SK-N-SH treated with all-trans-retinoic acid at 6 μM for 48 hours (cell line): ENCODE data around the gene MAP3K7CL.

ENCODE experiments used
- ATAC-seq: fragments of 200-7000 bp; cut with Tn5 transposase; 3 replicates; pipeline ENCODE4 v1.9.1; 2020; ENCODE audit warnings: mild to moderate bottlenecking, moderate library complexity
- ARNTL ChIP-seq: fragments of 450-650 bp; formaldehyde crosslinking; IDR thresholded peaks from 2 replicates; pipeline ENCODE4 v1.5.0; 2020; ENCODE audit warnings: low read depth, mild to moderate bottlenecking, moderate library complexity, borderline replicate concordance
- BACH2 ChIP-seq: fragments of 250-450 bp; sonication (Bioruptor Pico); IDR thresholded peaks from 2 replicates; pipeline ENCODE4 v1.9.0; 2021; ENCODE audit warnings: mild to moderate bottlenecking, borderline replicate concordance
- CSDC2 ChIP-seq: fragments of 250-450 bp; sonication (Bioruptor Pico); IDR thresholded peaks from 2 replicates; pipeline ENCODE4 v1.5.0; 2020; ENCODE audit warnings: mild to moderate bottlenecking, moderate library complexity
- ESRRG ChIP-seq: fragments of 250-450 bp; sonication (Bioruptor Pico); IDR thresholded peaks from 2 replicates; pipeline ENCODE4 v1.6.1; 2021; ENCODE audit warnings: mild to moderate bottlenecking
- GLIS3 ChIP-seq: fragments of 250-450 bp; sonication (Bioruptor Pico); IDR thresholded peaks from 2 replicates; pipeline ENCODE4 v1.5.0; 2020; ENCODE audit warnings: mild to moderate bottlenecking, moderate library complexity
- ISL1 ChIP-seq: fragments of 250-450 bp; sonication (Bioruptor Pico); IDR thresholded peaks from 2 replicates; pipeline ENCODE4 v2.1.2; 2022; ENCODE audit warnings: mild to moderate bottlenecking, moderate library complexity
- OSR1 ChIP-seq: fragments of 250-450 bp; sonication (Bioruptor Pico); IDR thresholded peaks from 2 replicates; pipeline ENCODE4 v1.8.0; 2022; ENCODE audit warnings: moderate library complexity, mild to moderate bottlenecking, inconsistent platforms
- RARB ChIP-seq: fragments of 250-450 bp; sonication (Bioruptor Pico); IDR thresholded peaks from 2 replicates; pipeline ENCODE4 v1.8.0; 2021; ENCODE audit warnings: mild to moderate bottlenecking, moderate library complexity
- SNAI2 ChIP-seq: fragments of 250-450 bp; sonication (Bioruptor Pico); IDR thresholded peaks from 2 replicates; pipeline ENCODE4 v1.5.0; 2020; ENCODE audit warnings: mild to moderate bottlenecking, moderate library complexity
- TCF4 ChIP-seq: fragments of 250-450 bp; sonication (Bioruptor Pico); IDR thresholded peaks from 2 replicates; pipeline ENCODE4 v1.8.0; 2021; ENCODE audit warnings: mild to moderate bottlenecking, moderate library complexity, borderline replicate concordance
- TOX ChIP-seq: fragments of 250-450 bp; sonication (Bioruptor Pico); IDR thresholded peaks from 2 replicates; pipeline ENCODE4 v1.8.0; 2021; ENCODE audit warnings: mild to moderate bottlenecking, moderate library complexity, borderline replicate concordance
- ZFP3 ChIP-seq: fragments of 250-450 bp; sonication (Bioruptor Pico); IDR thresholded peaks from 2 replicates; pipeline ENCODE4 v1.5.0; 2020; ENCODE audit warnings: mild to moderate bottlenecking, moderate library complexity
- ZNF8 ChIP-seq: fragments of 450-650 bp; formaldehyde crosslinking; IDR thresholded peaks from 2 replicates; pipeline ENCODE4 v1.5.0; 2020; ENCODE audit warnings: mild to moderate bottlenecking, moderate library complexity
- TF ChIP-seq, protein P1 (sequence below): fragments of 250-450 bp; sonication (Bioruptor Pico); IDR thresholded peaks from 2 replicates; pipeline ENCODE4 v1.8.0; 2021; ENCODE audit warnings: low read depth, mild to moderate bottlenecking, moderate library complexity, borderline replicate concordance
- TF ChIP-seq, protein P2 (sequence below): fragments of 250-450 bp; sonication (Bioruptor Pico); IDR thresholded peaks from 2 replicates; pipeline ENCODE4 v1.5.1; 2020; ENCODE audit warnings: low read depth, mild to moderate bottlenecking, moderate library complexity
- TF ChIP-seq, protein P3 (sequence below): fragments of 250-450 bp; sonication (Bioruptor Pico); IDR thresholded peaks from 2 replicates; pipeline ENCODE4 v1.5.1; 2021; ENCODE audit warnings: mild to moderate bottlenecking, moderate library complexity
- TF ChIP-seq, protein P4 (sequence below): fragments of 250-450 bp; sonication (Bioruptor Pico); IDR thresholded peaks from 2 replicates; pipeline ENCODE4 v1.8.0; 2020; ENCODE audit warnings: mild to moderate bottlenecking, moderate library complexity, borderline replicate concordance
- TF ChIP-seq, protein P5 (sequence below): fragments of 250-450 bp; sonication (Bioruptor Pico); IDR thresholded peaks from 2 replicates; pipeline ENCODE4 v1.5.0; 2020; ENCODE audit warnings: mild to moderate bottlenecking, moderate library complexity

The MAP3K7CL gene

DNA sequence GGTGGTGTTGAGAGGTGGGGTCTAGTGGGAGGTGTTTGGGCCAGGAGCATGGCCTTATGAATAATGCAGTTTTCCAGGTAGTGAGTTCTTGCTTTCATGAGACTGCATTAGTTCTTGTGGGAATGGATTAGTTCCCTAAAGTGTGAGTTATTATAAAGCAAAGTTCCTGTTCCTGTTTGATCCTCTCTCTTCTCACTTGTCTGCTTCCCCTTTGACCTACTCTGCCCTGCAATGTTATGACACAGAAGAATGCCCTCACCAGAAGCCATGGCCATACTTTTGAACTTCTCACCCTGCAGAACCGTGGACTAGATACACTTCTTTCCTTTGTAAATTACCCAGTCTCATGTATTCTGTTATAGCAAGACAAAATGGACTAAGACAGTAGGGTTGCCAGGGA, 53.6 kb downstream of the MAP3K7CL start:
- no peak for TF ChIP-seq GLIS3 (CRISPR knock-in tag)
- no peak for TF ChIP-seq BACH2
- TF ChIP-seq RARB (CRISPR knock-in tag), result no peak
- TF ChIP-seq CSDC2 (CRISPR knock-in tag), result no peak
- no peak for TF ChIP-seq TOX (CRISPR knock-in tag)
- TF ChIP-seq ESRRG (CRISPR knock-in tag), result no peak
- TF ChIP-seq, protein P1, sequence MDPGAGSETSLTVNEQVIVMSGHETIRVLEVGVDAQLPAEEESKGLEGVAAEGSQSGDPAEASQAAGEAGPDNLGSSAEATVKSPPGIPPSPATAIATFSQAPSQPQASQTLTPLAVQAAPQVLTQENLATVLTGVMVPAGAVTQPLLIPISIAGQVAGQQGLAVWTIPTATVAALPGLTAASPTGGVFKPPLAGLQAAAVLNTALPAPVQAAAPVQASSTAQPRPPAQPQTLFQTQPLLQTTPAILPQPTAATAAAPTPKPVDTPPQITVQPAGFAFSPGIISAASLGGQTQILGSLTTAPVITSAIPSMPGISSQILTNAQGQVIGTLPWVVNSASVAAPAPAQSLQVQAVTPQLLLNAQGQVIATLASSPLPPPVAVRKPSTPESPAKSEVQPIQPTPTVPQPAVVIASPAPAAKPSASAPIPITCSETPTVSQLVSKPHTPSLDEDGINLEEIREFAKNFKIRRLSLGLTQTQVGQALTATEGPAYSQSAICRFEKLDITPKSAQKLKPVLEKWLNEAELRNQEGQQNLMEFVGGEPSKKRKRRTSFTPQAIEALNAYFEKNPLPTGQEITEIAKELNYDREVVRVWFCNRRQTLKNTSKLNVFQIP (CRISPR knock-in tag), result no peak
- TF ChIP-seq ZNF8 (CRISPR knock-in tag), result no peak
- TF ChIP-seq OSR1, result no peak
- no peak for TF ChIP-seq SNAI2 (CRISPR knock-in tag)
- TF ChIP-seq ISL1 (CRISPR knock-in tag), result no peak
- TF ChIP-seq, protein P2, sequence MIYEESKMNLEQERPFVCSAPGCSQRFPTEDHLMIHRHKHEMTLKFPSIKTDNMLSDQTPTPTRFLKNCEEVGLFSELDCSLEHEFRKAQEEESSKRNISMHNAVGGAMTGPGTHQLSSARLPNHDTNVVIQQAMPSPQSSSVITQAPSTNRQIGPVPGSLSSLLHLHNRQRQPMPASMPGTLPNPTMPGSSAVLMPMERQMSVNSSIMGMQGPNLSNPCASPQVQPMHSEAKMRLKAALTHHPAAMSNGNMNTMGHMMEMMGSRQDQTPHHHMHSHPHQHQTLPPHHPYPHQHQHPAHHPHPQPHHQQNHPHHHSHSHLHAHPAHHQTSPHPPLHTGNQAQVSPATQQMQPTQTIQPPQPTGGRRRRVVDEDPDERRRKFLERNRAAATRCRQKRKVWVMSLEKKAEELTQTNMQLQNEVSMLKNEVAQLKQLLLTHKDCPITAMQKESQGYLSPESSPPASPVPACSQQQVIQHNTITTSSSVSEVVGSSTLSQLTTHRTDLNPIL (CRISPR knock-in tag), result no peak
- TF ChIP-seq, protein P3, sequence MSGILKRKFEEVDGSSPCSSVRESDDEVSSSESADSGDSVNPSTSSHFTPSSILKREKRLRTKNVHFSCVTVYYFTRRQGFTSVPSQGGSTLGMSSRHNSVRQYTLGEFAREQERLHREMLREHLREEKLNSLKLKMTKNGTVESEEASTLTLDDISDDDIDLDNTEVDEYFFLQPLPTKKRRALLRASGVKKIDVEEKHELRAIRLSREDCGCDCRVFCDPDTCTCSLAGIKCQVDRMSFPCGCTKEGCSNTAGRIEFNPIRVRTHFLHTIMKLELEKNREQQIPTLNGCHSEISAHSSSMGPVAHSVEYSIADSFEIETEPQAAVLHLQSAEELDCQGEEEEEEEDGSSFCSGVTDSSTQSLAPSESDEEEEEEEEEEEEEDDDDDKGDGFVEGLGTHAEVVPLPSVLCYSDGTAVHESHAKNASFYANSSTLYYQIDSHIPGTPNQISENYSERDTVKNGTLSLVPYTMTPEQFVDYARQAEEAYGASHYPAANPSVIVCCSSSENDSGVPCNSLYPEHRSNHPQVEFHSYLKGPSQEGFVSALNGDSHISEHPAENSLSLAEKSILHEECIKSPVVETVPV, result no peak
- TF ChIP-seq, protein P4, sequence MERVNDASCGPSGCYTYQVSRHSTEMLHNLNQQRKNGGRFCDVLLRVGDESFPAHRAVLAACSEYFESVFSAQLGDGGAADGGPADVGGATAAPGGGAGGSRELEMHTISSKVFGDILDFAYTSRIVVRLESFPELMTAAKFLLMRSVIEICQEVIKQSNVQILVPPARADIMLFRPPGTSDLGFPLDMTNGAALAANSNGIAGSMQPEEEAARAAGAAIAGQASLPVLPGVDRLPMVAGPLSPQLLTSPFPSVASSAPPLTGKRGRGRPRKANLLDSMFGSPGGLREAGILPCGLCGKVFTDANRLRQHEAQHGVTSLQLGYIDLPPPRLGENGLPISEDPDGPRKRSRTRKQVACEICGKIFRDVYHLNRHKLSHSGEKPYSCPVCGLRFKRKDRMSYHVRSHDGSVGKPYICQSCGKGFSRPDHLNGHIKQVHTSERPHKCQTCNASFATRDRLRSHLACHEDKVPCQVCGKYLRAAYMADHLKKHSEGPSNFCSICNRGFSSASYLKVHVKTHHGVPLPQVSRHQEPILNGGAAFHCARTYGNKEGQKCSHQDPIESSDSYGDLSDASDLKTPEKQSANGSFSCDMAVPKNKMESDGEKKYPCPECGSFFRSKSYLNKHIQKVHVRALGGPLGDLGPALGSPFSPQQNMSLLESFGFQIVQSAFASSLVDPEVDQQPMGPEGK (CRISPR knock-in tag), result no peak
- TF ChIP-seq ZFP3 (CRISPR knock-in tag), result no peak
- TF ChIP-seq, all 23 proteins: peak for 0
- no peak for ATAC-seq

DNA sequence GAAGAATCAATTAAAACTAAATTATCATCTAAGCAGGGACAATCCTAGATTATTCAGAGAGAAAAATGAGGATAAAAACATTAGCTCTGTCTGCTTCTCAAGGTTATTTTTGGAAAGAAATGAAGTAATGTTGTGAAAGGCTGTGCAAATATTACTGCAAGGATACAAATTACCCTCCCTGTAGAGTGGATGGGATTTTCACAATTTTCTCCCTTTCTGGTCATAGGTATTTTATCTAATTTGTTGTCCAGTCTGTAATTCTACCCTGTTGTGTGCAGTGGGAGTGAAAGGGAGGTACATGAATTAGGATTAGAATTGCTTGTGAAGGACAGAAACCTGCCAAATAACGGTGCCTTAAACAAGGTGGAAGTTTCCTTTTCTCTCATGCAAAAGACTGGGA, 54.7 kb downstream of the MAP3K7CL start:
- no peak for ATAC-seq
- TF ChIP-seq BACH2 (no peak), ARNTL (CRISPR knock-in tag) (no peak), ISL1 (CRISPR knock-in tag) (no peak), TOX (CRISPR knock-in tag) (no peak), GLIS3 (CRISPR knock-in tag) (no peak)
- TF ChIP-seq, protein P4 (CRISPR knock-in tag), result no peak
- TF ChIP-seq, protein P5, sequence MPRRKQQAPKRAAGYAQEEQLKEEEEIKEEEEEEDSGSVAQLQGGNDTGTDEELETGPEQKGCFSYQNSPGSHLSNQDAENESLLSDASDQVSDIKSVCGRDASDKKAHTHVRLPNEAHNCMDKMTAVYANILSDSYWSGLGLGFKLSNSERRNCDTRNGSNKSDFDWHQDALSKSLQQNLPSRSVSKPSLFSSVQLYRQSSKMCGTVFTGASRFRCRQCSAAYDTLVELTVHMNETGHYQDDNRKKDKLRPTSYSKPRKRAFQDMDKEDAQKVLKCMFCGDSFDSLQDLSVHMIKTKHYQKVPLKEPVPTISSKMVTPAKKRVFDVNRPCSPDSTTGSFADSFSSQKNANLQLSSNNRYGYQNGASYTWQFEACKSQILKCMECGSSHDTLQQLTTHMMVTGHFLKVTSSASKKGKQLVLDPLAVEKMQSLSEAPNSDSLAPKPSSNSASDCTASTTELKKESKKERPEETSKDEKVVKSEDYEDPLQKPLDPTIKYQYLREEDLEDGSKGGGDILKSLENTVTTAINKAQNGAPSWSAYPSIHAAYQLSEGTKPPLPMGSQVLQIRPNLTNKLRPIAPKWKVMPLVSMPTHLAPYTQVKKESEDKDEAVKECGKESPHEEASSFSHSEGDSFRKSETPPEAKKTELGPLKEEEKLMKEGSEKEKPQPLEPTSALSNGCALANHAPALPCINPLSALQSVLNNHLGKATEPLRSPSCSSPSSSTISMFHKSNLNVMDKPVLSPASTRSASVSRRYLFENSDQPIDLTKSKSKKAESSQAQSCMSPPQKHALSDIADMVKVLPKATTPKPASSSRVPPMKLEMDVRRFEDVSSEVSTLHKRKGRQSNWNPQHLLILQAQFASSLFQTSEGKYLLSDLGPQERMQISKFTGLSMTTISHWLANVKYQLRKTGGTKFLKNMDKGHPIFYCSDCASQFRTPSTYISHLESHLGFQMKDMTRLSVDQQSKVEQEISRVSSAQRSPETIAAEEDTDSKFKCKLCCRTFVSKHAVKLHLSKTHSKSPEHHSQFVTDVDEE (CRISPR knock-in tag), result no peak

DNA sequence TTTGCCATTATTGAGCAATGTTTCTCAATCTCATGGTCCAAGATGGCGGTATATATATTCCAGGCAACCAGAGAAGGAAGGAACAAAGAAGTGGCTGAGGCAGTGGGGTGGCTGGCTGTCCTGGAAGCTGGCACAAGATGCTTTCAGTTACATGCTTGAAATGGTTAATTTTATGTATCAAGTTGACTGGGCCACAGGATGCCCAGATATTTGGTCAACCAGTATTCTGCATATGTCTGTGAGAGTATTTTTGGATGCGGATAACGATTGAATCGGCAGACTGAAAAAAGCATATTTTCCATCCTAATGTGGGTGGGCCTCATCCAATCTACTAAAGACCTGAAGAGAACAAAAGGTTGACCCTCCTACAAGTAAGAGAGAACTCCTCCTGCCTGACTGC, 55.2 kb downstream of the MAP3K7CL start:
- no peak for ATAC-seq
- no peak for TF ChIP-seq ISL1 (CRISPR knock-in tag)
- TF ChIP-seq, protein P5 (CRISPR knock-in tag), result no peak
- TF ChIP-seq, protein P2 (CRISPR knock-in tag), result no peak
- TF ChIP-seq, protein P1 (CRISPR knock-in tag), result no peak
- no peak for TF ChIP-seq TCF4 (CRISPR knock-in tag)
- no peak for TF ChIP-seq GLIS3 (CRISPR knock-in tag)
- TF ChIP-seq ARNTL (CRISPR knock-in tag), result no peak
- TF ChIP-seq SNAI2 (CRISPR knock-in tag), result no peak
- TF ChIP-seq CSDC2 (CRISPR knock-in tag), result no peak
